Activated CD4-positive, alpha-beta T cell treated with anti-CD3 and anti-CD28 coated beads, Interleukin-2, amount 10 ng/mL, durations not matched to agents 7 days and 5 days (primary cell): ENCODE results near the gene NAT9. TPM values are rescaled to one million over a fixed set of nuclear protein-coding genes. Genes with fewer than 3 reads are reported as not detected.
A peak's percentile ranks its signal among the peaks of the same experiment; 100 is the strongest.

Experiments
- CTCF ChIA-PET: fragments of 350-600 bp; sonication (Branson Sonifier 250); formaldehyde crosslinking; loops from one replicate; lab custom pipeline; 2021; ENCODE audit warnings: antibody characterized with exemption; lab: Charles Lee
- POLR2A ChIA-PET: fragments of 350-600 bp; sonication (Branson Sonifier 250); formaldehyde crosslinking; loops from one replicate; lab custom pipeline; 2021; ENCODE audit warnings: antibody characterized with exemption; lab: Charles Lee
- DNase-seq: peaks from one replicate; pipeline ENCODE4 v3.0.0-alpha.2; 2020
- H3K27ac Mint-ChIP-seq: one replicate; pipeline ENCODE4 v1.8.0; 2021; ENCODE audit warnings: mild to moderate bottlenecking, moderate library complexity, mixed read lengths
- H3K27me3 Mint-ChIP-seq: one replicate; pipeline ENCODE4 v1.8.0; 2021; ENCODE audit warnings: mixed read lengths
- H3K36me3 Mint-ChIP-seq: one replicate; pipeline ENCODE4 v1.8.0; 2021; ENCODE audit warnings: low read depth, mixed read lengths
- H3K4me1 Mint-ChIP-seq: one replicate; pipeline ENCODE4 v1.8.0; 2021; ENCODE audit warnings: mixed read lengths
- H3K4me3 Mint-ChIP-seq: one replicate; pipeline ENCODE4 v1.8.0; 2021; ENCODE audit warnings: mild to moderate bottlenecking, moderate library complexity, mixed read lengths
- H3K9me3 Mint-ChIP-seq: one replicate; pipeline ENCODE4 v1.8.0; 2021; ENCODE audit warnings: mixed read lengths
- microRNA-seq: library from miRNA; unstranded; fragments of <30 nt; microRNA quantifications from one replicate; pipeline ENCODE4 v1.2.0, GENCODE V29; 2021; ENCODE audit warnings: borderline microRNAs expressed, borderline replicate concordance
- total RNA-seq, 2 experiments: library from RNA; stranded (reverse); gene quantifications; one replicate each; pipeline ENCODE4 v1.2.3, GENCODE V29; 2021

NAT9 gene
- total RNA-seq, 2 experiments from 2014 or later, result 28.6 to 34.4 TPM

- Mint-ChIP-seq H3K9me3 (no peaks in the 10 kb centered on the region), H3K27me3 (peaks cover 25% of the 10 kb centered on the region), H3K36me3 (no peaks in the 10 kb centered on the region), H3K4me1 (peaks cover 9% of the 10 kb centered on the region), H3K27ac (no peak overlapping the region), H3K4me3 (no peak overlapping the region)
- ChIA-PET POLR2A (no interaction called here), CTCF (interaction anchor here (2.3 to 2.6 kb wide), 2 partner anchors 13 to 66 kb away, joined by 6 to 13 read pairs; partner anchors contain the start of gene RAB37)
- DNase-seq, result no peak
Observed at GRCh38 chr17:74723891-74724290, 52.3 kb downstream of the NAT9 start.

- ChIA-PET CTCF (interaction anchor here (2.3 kb wide), 1 partner anchor 65 kb away, joined by 6 read pairs; no protein-coding TSS in a partner anchor), POLR2A (no interaction called here)
- Mint-ChIP-seq H3K27me3 (peaks cover 33% of the 10 kb centered on the region), H3K27ac (no peak overlapping the region), H3K4me3 (no peak overlapping the region), H3K36me3 (no peaks in the 10 kb centered on the region), H3K4me1 (peaks cover 9% of the 10 kb centered on the region), H3K9me3 (no peaks in the 10 kb centered on the region)
- DNase-seq, result no peak
Observed at GRCh38 chr17:74722782-74723181, 53.4 kb downstream of the NAT9 start.

Small RNAs within 50 kb of the gene (microRNA-seq; reads per million reads assigned to microRNA genes)
- gene MIR3615, result 129 reads per million, percentile 72 among the genes with 10 or more reads in this experiment

Other genes starting within 250 kb of the NAT9 start
- gene CD300LB, start 244.9 kb downstream of the NAT9 start, total RNA-seq, result not detected
- gene CD300C, start 230.2 kb downstream of the NAT9 start, total RNA-seq, result under 1 TPM; 0.52 to 0.57 TPM
- not detected for gene CD300H, start 208.8 kb downstream of the NAT9 start, total RNA-seq
- gene CD300LD, start 184.1 kb downstream of the NAT9 start, total RNA-seq, result under 1 TPM in 1 of 2 experiments, not detected in 1; 0.15 TPM
- not detected for gene CD300E, start 152.6 kb downstream of the NAT9 start, total RNA-seq
- not detected for gene CD300LF, start 63.4 kb downstream of the NAT9 start, total RNA-seq
- 10 to 100 TPM; 28.2 to 30.4 TPM for gene RAB37, start 39.1 kb downstream of the NAT9 start, total RNA-seq
- gene NHERF1, start 27.7 kb downstream of the NAT9 start, total RNA-seq, result 100 to 1,000 TPM; 254 to 281 TPM
- under 1 TPM; 0.20 to 0.25 TPM for gene GRIN2C, start 83.5 kb upstream of the NAT9 start, total RNA-seq
- 10 to 100 TPM; 36.0 to 43.4 TPM for gene FDXR, start 96.6 kb upstream of the NAT9 start, total RNA-seq
- not detected for gene FADS6, start 117.3 kb upstream of the NAT9 start, total RNA-seq
- not detected for gene USH1G, start 146.9 kb upstream of the NAT9 start, total RNA-seq
- not detected for gene OTOP2, start 147.9 kb upstream of the NAT9 start, total RNA-seq
- gene OTOP3, start 159.6 kb upstream of the NAT9 start, total RNA-seq, result not detected
- under 1 TPM; 0.44 to 0.82 TPM for gene HID1, start 196.4 kb upstream of the NAT9 start, total RNA-seq
- under 1 TPM; 0.31 to 0.40 TPM for gene CDR2L, start 211.3 kb upstream of the NAT9 start, total RNA-seq
- gene MRPL58, start 236.3 kb upstream of the NAT9 start, total RNA-seq, result 10 to 100 TPM; 41.2 to 46.2 TPM